Pericardium fibroblast (primary cell): Measurements from ENCODE around the gene AHI1. TPM values are rescaled to one million over a fixed set of nuclear protein-coding genes. Genes with fewer than 3 reads are reported as not detected.

Experiments
- total RNA-seq: library from RNA; depleted of rRNA; stranded (reverse); fragments of >200 nt; gene quantifications from 2 replicates; pipeline ENCODE4 v1.2.3, GENCODE V29; 2015

The AHI1 gene
- 7.1 and 8.7 TPM in 2 replicates for total RNA-seq

GRCh38 chr6:135497412-135498184, at the start of gene AHI1:
TSS of gene AHI1 (minus strand) at chr6:135497740. CDS start at chr6:135492237, 5,503 bp downstream.

